ENCODE results near the gene WIPF3.

DNA sequence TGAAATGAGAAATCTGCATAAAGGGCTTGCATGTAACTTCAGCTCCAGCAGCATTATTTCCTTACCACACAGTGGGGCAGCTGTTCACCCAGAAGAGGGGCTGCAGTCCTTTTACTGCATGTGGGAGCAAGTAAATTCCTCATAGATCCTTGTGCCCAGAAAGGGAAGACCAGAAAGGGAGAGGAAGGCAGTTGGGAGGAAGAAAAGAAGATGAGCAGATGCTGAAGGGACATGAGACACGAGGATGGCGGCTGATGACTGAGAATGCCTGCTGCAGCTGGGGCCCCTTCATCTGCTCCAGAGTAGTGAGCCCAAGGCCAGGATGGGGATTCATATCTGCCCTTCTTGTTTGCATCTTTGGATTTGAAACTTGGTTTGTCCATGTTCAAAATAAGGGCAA is 80.5 kb downstream of the WIPF3 start:
- TF ChIP-seq ZNF8 (CRISPR knock-in tag; IDR thresholded peaks at IDR 0.05) (no peak), ZFP30 (CRISPR knock-in tag; IDR thresholded peaks at IDR 0.05) (no peak), ZC3H10 (CRISPR knock-in tag; IDR thresholded peaks at IDR 0.05) (no peak), ZNF565 (CRISPR knock-in tag; conservative IDR thresholded peaks at IDR 0.05; ENCODE audit: low read depth) (no peak), OSR1 (CRISPR knock-in tag; IDR thresholded peaks at IDR 0.05) (no peak), ZFP3 (CRISPR knock-in tag; IDR thresholded peaks at IDR 0.05) (no peak), CSDC2 (CRISPR knock-in tag; IDR thresholded peaks at IDR 0.05) (no peak), RARB (CRISPR knock-in tag; IDR thresholded peaks at IDR 0.05) (no peak), ARNTL (CRISPR knock-in tag; IDR thresholded peaks at IDR 0.05; ENCODE audit: borderline replicate concordance, low read depth) (no peak), ESRRG (CRISPR knock-in tag; IDR thresholded peaks at IDR 0.05) (no peak), TCF4 (CRISPR knock-in tag; IDR thresholded peaks at IDR 0.05; ENCODE audit: borderline replicate concordance) (no peak), TOX (CRISPR knock-in tag; IDR thresholded peaks at IDR 0.05; ENCODE audit: borderline replicate concordance) (no peak)
- TF ChIP-seq, protein P1, sequence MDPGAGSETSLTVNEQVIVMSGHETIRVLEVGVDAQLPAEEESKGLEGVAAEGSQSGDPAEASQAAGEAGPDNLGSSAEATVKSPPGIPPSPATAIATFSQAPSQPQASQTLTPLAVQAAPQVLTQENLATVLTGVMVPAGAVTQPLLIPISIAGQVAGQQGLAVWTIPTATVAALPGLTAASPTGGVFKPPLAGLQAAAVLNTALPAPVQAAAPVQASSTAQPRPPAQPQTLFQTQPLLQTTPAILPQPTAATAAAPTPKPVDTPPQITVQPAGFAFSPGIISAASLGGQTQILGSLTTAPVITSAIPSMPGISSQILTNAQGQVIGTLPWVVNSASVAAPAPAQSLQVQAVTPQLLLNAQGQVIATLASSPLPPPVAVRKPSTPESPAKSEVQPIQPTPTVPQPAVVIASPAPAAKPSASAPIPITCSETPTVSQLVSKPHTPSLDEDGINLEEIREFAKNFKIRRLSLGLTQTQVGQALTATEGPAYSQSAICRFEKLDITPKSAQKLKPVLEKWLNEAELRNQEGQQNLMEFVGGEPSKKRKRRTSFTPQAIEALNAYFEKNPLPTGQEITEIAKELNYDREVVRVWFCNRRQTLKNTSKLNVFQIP (CRISPR knock-in tag; IDR thresholded peaks at IDR 0.05; ENCODE audit: borderline replicate concordance, low read depth) = no peak

Data from SK-N-SH treated with all-trans-retinoic acid at 6 μM for 48 hours (cell line).